BJ (cell line): ENCODE results near the gene RETN. TPM values are rescaled to one million over a fixed set of nuclear protein-coding genes. Genes with fewer than 3 reads are reported as not detected.
"Not testable (repeated sequence)": the region's sequence is repeated elsewhere in the genome, so short reads cannot be mapped to it uniquely, and the experiment has no call there.

Source experiments
- CTCF ChIA-PET: fragments of 350-600 bp; formaldehyde crosslinking; extraction: SDS; loops from one replicate; lab custom pipeline; 2021; ENCODE audit warnings: antibody characterized with exemption, inconsistent platforms; lab: Yijun Ruan, JAX
- POLR2A ChIA-PET: fragments of 300-600 bp; sonication (Branson Sonifier 250); formaldehyde crosslinking; extraction: SDS; loops from one replicate; lab custom pipeline; 2021; ENCODE audit warnings: antibody characterized with exemption; lab: Charles Lee
- DNase-seq: peaks from one replicate; pipeline ENCODE4 v3.0.0-alpha.2; 2011; ENCODE audit warnings: low read depth
- H3K27me3 ChIP-seq: 2 replicates; pipeline ENCODE4 v1.6.0; 2011; ENCODE audit warnings: low read length; ENCODE audit not compliant: control insufficient read depth, insufficient read depth
- H3K36me3 ChIP-seq: 2 replicates; pipeline ENCODE4 v1.5.1; 2011; ENCODE audit warnings: low read length; ENCODE audit not compliant: control insufficient read depth, insufficient read depth
- H3K4me3 ChIP-seq: 2 replicates; pipeline ENCODE4 v1.5.1; 2011; ENCODE audit warnings: low read depth, mild to moderate bottlenecking, control low read depth, low read length
- polyA plus RNA-seq: library from polyadenylated mRNA; depleted of rRNA; stranded (reverse); fragments of >200 nt; gene quantifications from 2 replicates; pipeline ENCODE4 v1.2.3, GENCODE V29; 2011
- TF ChIP-seq, protein P1 (sequence below): IDR thresholded peaks from 2 replicates; pipeline ENCODE4 v1.5.1; 2011; ENCODE audit warnings: low read depth, mild to moderate bottlenecking, control low read depth, inconsistent platforms, low read length, moderate library complexity; ENCODE audit not compliant: insufficient read depth

Gene RETN
- polyA plus RNA-seq, 1 experiment = not detected

DNA sequence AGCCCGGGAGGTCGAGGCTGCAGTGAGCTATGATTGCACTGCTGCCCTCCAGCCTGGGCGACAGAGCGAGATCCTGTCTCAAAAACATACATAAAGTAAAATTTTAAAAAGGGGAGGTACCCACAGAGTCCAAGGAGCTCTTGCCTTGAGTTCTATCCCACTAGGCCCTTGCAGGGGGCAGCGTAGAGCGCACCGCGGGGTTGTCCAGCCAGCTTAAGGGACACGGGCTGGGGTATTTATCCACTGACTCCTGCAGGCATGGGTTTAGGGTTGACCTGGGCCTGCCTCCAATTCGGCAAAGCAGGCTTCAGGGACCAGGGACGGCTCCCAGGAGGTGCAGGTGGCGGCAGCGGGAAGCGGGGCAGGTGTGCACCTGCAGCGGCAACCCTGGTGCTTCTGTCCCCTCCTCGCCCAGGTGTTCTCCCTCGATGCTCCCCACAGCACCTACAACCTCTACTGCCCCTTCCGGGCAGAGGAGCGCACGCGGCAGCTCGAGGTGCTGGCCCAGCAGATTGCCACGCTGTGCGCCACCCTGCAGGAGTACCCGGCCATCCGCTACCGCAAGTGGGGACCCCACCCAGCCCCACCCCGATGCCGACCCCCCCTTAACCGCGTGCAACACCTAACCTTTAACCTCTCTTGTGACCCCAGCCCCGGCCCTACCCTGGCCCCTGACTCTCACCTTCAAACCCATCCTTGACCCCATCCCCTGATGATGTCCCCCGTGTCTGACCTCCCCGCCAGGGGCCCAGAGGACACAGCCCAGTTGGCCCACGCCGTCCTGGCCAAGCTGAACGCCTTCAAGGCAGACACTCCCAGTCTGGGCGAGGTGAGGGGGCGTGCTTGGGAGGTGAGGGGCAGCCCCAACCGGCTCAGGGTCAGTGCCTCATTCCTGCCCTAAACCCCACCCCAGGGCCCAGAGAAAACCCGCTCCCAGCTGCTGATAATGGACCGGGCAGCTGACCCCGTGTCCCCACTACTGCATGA lies 27.3 kb upstream of the RETN start:
- DNase-seq = no peak
- POLR2A ChIA-PET = no interaction called here
- TF ChIP-seq, protein P1, sequence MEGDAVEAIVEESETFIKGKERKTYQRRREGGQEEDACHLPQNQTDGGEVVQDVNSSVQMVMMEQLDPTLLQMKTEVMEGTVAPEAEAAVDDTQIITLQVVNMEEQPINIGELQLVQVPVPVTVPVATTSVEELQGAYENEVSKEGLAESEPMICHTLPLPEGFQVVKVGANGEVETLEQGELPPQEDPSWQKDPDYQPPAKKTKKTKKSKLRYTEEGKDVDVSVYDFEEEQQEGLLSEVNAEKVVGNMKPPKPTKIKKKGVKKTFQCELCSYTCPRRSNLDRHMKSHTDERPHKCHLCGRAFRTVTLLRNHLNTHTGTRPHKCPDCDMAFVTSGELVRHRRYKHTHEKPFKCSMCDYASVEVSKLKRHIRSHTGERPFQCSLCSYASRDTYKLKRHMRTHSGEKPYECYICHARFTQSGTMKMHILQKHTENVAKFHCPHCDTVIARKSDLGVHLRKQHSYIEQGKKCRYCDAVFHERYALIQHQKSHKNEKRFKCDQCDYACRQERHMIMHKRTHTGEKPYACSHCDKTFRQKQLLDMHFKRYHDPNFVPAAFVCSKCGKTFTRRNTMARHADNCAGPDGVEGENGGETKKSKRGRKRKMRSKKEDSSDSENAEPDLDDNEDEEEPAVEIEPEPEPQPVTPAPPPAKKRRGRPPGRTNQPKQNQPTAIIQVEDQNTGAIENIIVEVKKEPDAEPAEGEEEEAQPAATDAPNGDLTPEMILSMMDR = no peak
- CTCF ChIA-PET = interaction anchor here (0.5 to 2.7 kb wide), 5 partner anchors 8 to 486 kb away, joined by 3 to 11 read pairs (median 4); partner anchors contain the start of genes PCP2 and TRAPPC5
- no peaks in the 10 kb centered on the region for H3K27me3 ChIP-seq
- H3K36me3 ChIP-seq = peaks cover 2% of the 10 kb centered on the region
- H3K4me3 ChIP-seq = no peak overlapping the region

DNA sequence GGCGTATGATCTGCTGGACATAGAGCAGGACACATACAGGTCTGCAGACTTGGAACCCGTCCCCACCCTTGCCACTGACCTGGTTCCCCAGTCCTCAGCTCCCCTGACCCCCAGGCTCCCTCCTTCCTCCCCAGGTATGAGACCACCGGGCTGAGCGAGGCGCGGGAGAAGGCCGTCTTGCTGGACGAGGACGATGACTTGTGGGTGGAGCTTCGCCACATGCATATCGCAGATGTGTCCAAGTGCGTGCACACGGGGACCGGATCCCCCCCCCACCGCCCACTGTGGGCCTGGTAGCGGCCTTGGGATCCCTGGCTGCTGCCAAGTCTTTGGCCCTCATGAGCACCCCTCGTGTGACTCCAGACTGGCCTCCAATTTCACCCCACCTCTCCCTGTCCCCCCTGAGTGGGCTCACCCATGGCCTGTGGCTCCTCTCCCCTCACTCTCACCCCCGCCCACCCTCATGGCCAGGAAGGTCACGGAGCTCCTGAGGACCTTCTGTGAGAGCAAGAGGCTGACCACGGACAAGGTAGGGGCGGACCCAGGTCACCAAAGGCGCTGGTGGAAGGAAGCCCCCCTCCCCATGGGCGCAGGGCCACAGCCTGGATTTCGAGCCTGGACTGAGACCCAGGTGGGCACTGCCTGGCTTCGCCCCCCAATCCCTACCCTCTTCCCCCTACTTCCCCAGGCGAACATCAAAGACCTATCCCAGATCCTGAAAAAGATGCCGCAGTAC lies 26.4 kb upstream of the RETN start:
- no peak overlapping the region for H3K4me3 ChIP-seq
- H3K27me3 ChIP-seq = no peaks in the 10 kb centered on the region
- POLR2A ChIA-PET = no interaction called here
- CTCF ChIA-PET = interaction anchor here (1.5 to 2.7 kb wide), 4 partner anchors 9 to 38 kb away, joined by 3 to 11 read pairs (median 4); partner anchors contain the start of genes PCP2 and TRAPPC5
- peaks cover 2% of the 10 kb centered on the region for H3K36me3 ChIP-seq
- TF ChIP-seq, protein P1 = no peak
- no peak for DNase-seq

DNA sequence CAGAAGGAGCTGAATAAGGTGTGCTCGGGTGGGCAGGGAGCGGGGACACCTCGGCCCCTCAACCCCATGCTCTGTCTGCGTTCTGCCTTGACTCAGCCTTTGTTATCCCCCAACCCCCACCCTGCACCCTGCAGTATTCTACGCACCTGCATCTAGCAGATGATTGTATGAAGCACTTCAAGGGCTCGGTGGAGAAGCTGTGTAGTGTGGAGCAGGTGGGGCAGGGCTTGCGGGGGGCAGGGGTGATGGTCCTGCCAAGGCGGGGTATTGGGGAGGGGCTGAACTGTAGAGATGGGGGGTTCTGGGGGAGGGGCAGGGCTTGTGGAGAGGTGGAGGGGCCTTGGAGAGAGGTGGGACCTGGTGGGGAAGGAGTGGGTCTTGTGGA lies 25.8 kb upstream of the RETN start:
- TF ChIP-seq, protein P1 = no peak
- ChIA-PET CTCF (interaction anchor here (1.5 to 2.7 kb wide), 3 partner anchors 9 to 37 kb away, joined by 3 to 11 read pairs (median 4); partner anchors contain the start of genes PCP2 and TRAPPC5), POLR2A (no interaction called here)
- Histone ChIP-seq H3K4me3 (no peak overlapping the region), H3K27me3 (no peaks in the 10 kb centered on the region), H3K36me3 (peaks cover 2% of the 10 kb centered on the region)
- DNase-seq = no peak

DNA sequence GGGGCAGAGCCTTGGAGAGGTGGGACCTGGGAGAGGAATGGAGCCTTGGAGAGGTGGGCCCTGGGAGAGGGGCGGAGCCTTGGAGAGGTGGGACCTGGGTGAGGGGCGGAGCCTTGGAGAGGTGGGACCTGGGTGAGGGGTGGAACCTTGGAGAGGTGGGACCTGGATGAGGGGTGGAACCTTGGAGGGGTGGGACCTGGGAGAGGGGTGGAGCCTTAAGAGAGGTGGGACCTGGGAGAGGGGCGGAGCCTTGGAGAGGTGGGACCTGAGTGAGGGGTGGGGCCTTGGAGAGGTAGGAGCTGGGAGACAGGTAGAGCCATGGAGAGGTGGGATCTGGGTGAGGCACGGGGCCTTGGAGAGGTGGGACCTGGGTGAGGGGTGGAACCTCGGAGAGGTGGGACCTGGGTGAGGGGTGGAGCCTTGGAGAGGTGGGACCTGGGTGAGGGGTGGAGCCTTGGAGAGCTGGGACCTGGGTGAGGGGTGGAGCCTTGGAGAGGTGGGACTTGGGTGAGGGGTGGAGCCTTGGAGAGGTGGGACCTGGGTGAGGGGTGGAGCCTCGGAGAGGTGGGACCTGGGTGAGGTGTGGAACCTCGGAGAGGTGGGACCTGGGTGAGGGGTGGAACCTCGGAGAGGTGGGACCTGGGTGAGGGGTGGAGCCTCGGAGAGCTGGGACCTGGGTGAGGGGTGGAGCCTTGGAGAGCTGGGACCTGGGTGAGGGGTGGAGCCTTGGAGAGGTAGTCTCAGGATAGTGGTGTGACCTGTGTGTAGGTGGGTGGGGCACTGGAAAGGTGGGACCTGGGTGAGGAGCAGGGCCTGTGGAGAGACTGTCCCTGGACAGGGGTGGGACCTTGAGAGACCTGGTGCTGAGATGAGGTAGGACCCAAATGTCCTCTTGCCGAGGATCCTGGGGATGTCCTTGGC lies 25.0 kb upstream of the RETN start:
- CTCF ChIA-PET = interaction anchor here (0.6 to 1.6 kb wide), 2 partner anchors 37 to 285 kb away, joined by 3 read pairs; partner anchors contain the start of gene TRAPPC5
- H3K36me3 ChIP-seq, POLR2A ChIA-PET, H3K27me3 ChIP-seq, H3K4me3 ChIP-seq, DNase-seq: not testable (repeated sequence)

DNA sequence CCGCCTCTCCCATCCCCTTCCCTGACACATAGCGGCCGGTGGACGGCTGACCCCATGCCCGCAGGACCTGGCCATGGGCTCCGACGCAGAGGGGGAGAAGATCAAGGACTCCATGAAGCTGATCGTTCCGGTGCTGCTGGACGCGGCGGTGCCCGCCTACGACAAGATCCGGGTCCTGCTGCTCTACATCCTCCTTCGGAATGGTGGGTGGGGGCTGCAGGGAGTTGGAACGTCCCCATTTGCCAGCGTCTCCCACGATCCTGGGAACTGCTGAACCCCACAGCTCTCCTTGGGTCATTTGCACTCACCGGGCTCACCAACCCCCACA lies 24.3 kb upstream of the RETN start:
- CTCF ChIA-PET = interaction anchor here (0.8 kb wide), 1 partner anchor 36 kb away, joined by 4 read pairs; the partner anchor contains the start of gene TRAPPC5
- Histone ChIP-seq H3K36me3 (peaks cover 2% of the 10 kb centered on the region), H3K4me3 (no peak overlapping the region), H3K27me3 (no peaks in the 10 kb centered on the region)
- no peak for DNase-seq
- TF ChIP-seq, protein P1 = no peak
- POLR2A ChIA-PET = no interaction called here
